HL-60/S4 treated with retinoic acid at 250 ng/mL for 4 days and 3 days (cell line): ENCODE results near the gene EYS.

Experiments
- in situ Hi-C: fragments of 300-500 bp; cut with MboI; formaldehyde crosslinking; loops from 2 replicates; pipeline ENCODE4 v1.7.0; 2022; ENCODE audit warnings: low sequenced_read_pairs

EYS gene

GRCh38 chr6:65253041-65253440 is 454.0 kb downstream of the EYS start:
- in situ Hi-C loops = no loop called here

- in situ Hi-C loops = no loop called here
These were observed 458.9 kb downstream of the EYS start for GRCh38 chr6:65248101-65248610.

- in situ Hi-C loops = no loop called here
These were observed 475.4 kb downstream of the EYS start for GRCh38 chr6:65231616-65232015.

GRCh38 chr6:65229825-65230224 is 477.2 kb downstream of the EYS start:
- in situ Hi-C loops = no loop called here

- in situ Hi-C loops = no loop called here
These were observed 485.9 kb downstream of the EYS start for GRCh38 chr6:65221153-65221552.

GRCh38 chr6:65202738-65203137 is 504.3 kb downstream of the EYS start:
- in situ Hi-C loops = no loop called here

- in situ Hi-C loops = no loop called here
These were observed 507.3 kb downstream of the EYS start for GRCh38 chr6:65199683-65200082.

GRCh38 chr6:65199121-65199520 is 507.9 kb downstream of the EYS start:
- in situ Hi-C loops = no loop called here

- in situ Hi-C loops = no loop called here
These were observed 515.6 kb downstream of the EYS start for GRCh38 chr6:65191471-65191870.

GRCh38 chr6:65189236-65189881 is 517.7 kb downstream of the EYS start:
- in situ Hi-C loops = no loop called here

GRCh38 chr6:65186826-65187225 is 520.2 kb downstream of the EYS start:
- in situ Hi-C loops = no loop called here

- in situ Hi-C loops = no loop called here
These were observed 524.3 kb downstream of the EYS start for GRCh38 chr6:65182681-65183080.

- in situ Hi-C loops = no loop called here
These were observed 536.8 kb downstream of the EYS start for GRCh38 chr6:65170273-65170672.

- in situ Hi-C loops = no loop called here
These were observed 545.4 kb downstream of the EYS start for GRCh38 chr6:65161661-65162060.

GRCh38 chr6:65157025-65157424 is 550.0 kb downstream of the EYS start:
- in situ Hi-C loops = no loop called here

GRCh38 chr6:65155083-65155482 is 551.9 kb downstream of the EYS start:
- in situ Hi-C loops = no loop called here

GRCh38 chr6:65149841-65150240 is 557.2 kb downstream of the EYS start:
- in situ Hi-C loops = no loop called here

- in situ Hi-C loops = no loop called here
These were observed 558.2 kb downstream of the EYS start for GRCh38 chr6:65148839-65149238.

GRCh38 chr6:65135567-65135966 is 571.5 kb downstream of the EYS start:
- in situ Hi-C loops = no loop called here

- in situ Hi-C loops = no loop called here
These were observed 580.4 kb downstream of the EYS start for GRCh38 chr6:65126667-65127066.

GRCh38 chr6:65123521-65123920 is 583.5 kb downstream of the EYS start:
- in situ Hi-C loops = no loop called here

- in situ Hi-C loops = no loop called here
These were observed 589.1 kb downstream of the EYS start for GRCh38 chr6:65117817-65118409.

- in situ Hi-C loops = no loop called here
These were observed 590.7 kb downstream of the EYS start for GRCh38 chr6:65116326-65116725.
